NCI-H2196 treated with DMSO at 0.1 percent for 48 hours (cell line): ENCODE measurements around the gene YAP1.
"Not testable (repeated sequence)": the region's sequence is repeated elsewhere in the genome, so short reads cannot be mapped to it uniquely, and the experiment has no call there.

ENCODE experiments used
- DNase-seq: peaks from one replicate; lab custom pipeline; 2025; ENCODE audit not compliant: unreplicated experiment; lab: John Stamatoyannopoulos, UW

Gene YAP1

DNA sequence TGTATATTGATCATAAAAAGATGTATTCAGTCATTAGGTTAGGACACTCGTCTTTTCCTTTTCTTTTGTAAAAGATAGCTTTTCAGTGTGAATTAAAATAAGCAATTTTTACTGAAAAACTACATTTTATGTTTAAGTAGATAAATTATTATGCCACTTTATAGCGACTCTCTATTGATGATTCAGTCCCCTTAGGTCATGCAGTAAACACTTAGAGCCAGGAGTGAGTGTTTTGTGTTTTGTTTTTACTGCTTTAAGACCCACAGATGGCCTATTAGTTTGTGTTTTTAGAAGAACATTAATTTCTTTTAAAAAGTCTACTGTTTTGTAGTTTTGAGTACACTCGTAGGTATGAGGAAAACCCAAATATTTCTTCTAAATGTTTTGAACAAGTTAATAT is 86.6 kb downstream of the YAP1 start:
- DNase-seq = no peak

DNA sequence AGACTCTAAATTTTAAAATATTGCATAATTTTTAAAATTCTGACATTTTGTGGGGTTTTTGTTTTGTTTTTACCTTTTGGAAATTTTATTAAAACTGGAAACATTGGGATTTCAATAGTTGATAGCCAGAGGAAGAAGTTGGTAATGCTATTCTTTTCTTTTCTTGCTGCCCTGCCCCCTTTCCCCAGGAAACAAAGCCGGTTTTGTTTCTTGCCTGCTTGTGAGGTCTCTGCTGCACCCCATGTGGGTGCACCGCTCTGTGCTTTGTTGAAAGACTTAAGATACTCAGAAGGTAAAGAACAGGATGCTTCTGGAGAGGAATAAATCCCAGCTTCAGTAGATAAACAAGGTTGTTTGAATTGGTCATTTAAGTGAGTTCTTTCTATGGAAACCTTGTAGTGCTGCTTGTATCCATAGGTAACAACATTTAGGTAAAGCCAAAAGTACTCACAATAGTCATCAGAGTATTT is 87.5 kb downstream of the YAP1 start:
- DNase-seq = no peak

- DNase-seq = no peak
Observed at GRCh38 chr11:102199673-102200072, 89.4 kb downstream of the YAP1 start.

GRCh38 chr11:102200325-102200724 is 90.1 kb downstream of the YAP1 start:
- DNase-seq = not testable (repeated sequence)

DNA sequence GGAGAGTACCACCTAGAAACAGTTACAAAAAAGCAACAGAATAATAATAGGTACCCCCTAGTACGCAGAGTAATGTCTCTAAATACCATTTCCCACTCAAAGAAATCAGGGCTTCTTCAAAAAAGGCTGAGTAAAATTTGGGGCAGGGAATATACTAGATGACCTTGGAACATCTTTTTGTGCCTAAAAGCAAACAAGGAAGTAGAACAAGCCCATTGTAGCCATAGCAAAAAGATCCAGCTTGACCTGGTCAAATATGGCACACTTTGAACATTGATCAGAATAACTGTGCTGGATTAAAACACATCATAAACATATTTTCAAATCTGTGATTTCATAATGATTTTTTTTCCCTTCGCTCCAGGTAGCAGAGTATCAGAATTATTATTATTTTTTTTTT is 91.5 kb downstream of the YAP1 start:
- no peak for DNase-seq

DNA sequence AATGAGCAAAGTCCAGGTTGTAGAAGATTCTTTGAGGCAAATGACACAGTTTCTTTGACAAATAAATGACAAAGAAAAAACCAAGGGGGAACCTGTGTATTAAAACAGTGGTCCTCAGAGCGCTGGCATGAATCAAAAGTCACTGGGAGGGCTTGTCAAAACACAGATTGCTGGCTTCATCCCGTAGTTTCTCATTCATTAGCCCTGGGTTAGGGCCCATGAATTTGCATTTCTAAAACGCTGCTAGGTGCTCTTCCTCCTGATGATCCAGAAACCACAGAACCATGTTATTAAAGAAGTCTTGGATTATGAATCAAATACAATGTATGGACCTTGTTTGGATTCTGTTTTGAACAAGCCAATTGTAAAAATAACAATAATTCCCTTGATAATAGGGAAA is 92.7 kb downstream of the YAP1 start:
- DNase-seq = no peak

GRCh38 chr11:102204174-102204573 is 93.9 kb downstream of the YAP1 start:
- no peak for DNase-seq

DNA sequence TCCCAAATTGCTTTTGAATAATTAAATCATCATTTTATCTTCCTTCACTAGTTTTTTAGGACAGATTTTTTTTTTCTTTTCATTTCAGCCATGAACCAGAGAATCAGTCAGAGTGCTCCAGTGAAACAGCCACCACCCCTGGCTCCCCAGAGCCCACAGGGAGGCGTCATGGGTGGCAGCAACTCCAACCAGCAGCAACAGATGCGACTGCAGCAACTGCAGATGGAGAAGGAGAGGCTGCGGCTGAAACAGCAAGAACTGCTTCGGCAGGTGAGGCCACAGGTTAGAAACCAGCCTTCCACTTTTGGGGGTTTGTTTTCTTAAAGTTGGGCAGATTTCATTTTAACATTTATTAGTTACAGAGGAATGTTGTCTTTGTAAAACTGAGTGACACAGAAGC is 95.6 kb downstream of the YAP1 start:
- DNase-seq = no peak

DNA sequence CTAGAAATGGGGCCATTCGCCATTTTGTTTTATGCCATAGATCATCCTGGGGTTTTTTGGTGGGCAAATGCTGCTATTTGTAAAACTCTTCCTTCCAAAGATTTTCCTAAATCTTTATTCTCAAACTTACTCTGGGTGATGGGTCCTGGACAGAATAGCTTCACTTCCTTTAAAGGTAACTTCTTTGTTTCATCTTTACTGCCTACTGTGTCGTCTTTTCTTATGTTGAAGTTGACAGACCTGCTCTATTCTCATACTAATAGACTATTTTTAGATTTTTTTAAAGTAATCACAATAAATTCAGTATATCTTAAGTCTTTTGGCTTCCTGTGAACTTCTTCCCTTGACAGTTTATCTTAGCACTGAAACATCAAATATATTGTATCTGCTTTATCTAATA is 98.6 kb downstream of the YAP1 start:
- DNase-seq = no peak

DNA sequence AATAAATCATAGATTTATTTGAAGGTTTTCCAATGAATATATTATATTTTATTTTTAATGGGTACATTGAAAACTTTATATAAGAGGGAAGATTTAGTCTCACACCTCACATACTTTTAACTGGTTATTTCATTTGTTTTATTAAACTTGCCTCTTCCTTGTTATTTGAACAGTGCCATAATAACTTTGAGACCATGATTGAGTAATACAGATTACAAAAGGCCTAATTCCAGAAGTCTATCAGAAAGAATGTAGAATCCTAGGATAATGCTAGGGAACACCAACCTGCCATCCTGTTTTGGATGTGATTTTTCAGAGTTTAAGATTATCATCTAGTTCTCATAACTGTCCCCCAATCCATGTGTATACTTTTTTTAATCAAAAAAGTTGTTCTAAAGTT is 104.4 kb downstream of the YAP1 start:
- DNase-seq = no peak

GRCh38 chr11:102216433-102217075 is 106.3 kb downstream of the YAP1 start:
- DNase-seq = no peak

DNA sequence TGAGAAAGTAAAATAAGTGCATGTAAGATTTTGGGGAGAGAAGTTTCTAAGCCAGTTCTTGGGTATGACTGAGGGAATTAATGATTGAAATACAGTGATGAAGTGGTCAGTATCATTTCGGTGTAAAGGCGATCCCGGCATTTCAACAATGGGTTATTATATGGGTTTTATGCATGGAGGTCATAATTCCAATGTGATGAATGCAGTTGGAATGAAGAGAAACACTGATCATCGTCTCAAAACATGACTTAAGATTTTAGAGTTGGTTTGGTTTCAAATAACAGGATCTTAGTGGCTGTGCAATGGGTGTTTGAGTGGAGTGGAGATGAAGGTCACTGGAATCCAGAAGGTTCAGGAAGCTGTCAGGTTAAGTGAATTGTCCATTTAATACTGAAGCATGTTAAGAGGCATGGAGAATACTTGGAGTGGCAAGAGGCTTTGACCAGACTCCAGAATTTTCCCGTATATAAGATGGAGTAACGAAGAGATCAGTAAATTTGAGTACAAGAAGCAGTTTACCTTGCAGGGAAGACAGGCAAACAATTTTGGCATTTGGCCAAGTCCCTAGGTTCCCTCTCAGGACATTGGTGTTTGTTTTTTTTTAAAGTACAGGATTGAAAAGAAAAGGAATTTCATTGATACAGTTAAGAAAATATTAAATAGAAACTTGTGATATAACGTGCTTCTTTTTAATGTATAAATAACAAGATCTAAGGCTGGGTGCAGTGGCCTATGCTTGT is 110.7 kb downstream of the YAP1 start:
- DNase-seq = no peak

DNA sequence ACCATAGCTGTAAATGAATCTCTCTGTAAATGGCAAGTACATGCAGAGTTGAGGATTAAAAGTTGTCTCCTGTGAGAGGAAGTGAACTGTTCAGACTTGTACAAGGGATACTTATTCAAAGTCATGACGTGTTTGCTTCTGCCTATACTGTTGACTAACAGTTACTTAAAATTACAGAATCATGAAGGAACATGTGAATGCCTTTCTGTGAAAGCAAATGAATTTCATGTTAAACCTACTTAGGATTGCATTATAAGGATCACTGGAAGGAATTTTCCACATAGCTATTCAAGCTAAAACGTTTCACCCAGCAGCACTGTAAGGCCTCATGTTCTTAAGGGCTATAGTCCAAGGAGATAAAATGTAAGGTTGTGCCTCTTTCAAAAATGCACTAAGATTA is 113.6 kb downstream of the YAP1 start:
- no peak for DNase-seq

DNA sequence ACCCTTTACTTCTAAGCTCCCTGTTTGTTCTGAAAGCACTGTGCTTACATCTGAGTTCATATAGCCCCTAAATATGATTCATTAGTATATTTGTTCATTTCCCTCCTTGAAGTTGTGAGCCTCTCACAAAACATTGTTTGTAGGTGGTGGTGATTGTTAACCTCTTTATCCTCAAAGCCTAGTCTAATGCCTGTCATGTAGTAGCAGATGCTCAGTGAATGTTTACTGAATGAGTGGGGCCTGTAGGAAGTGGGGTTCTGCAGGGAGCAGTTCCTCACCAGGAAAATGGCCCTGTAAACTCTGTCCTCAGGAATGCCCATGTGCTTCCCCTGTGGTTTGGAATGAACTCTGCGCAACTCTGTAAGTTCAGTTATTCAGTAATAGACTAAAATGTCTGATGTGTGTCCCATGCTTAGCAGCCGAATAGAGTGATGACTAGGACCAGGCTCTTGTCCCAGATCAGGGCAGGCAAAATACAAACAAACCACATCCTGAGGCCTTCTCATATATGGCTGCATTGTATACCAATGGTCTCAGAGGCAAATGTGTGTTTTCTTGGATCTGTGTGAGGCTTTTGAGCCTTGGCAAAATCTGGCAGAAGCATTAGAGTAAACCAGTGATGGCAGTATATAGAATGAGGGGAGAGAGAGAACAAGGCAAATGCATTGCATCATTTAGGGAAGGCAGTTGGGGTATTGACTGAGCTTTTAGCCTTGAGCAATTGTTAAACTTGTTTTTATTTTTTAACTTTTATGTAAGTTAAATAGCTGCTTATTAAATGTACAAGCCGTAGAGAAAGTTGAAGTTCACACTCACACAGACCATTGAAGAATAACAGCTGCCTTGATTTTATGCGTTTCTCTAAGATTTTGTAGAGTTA is 115.7 kb downstream of the YAP1 start:
- DNase-seq = no peak

DNA sequence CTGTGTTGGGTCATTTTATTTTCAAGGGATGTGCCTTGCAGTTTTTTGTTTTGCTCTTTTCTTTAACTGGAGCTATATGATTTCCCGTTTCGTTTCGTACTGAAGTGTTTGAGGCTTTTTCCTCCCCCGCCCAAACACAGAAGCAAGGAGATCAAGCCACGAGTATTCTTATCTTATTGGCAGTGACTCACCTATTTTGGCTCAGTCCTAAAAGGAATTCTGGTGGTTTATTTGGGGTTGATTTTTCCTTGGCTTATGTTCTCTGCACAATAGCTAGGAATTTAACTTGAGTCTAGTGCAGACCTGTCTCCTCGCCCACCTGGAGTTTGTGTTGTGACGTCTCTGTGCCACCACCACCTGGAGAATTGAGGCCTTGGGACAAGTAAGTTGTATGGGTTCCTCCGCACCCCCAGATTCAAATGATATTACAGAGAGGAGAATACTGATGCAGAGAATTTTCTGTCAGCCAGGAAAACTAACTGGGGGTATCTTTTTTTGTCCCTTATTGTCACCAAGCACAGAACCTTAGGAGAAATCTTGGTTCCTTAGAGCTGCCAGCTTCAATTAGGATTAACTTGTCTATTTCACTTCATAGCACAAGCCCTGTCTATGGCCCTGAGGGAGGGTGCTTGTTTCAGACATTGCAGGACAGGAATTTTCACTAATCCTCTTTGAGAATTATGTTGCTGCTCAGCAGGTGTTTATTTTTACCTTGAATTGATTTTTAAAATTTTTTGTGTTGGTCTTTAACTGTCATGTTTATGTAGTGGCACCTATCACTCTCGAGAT is 116.6 kb downstream of the YAP1 start:
- DNase-seq = no peak

- no peak for DNase-seq
Observed at GRCh38 chr11:102229510-102230123, 119.4 kb downstream of the YAP1 start.

DNA sequence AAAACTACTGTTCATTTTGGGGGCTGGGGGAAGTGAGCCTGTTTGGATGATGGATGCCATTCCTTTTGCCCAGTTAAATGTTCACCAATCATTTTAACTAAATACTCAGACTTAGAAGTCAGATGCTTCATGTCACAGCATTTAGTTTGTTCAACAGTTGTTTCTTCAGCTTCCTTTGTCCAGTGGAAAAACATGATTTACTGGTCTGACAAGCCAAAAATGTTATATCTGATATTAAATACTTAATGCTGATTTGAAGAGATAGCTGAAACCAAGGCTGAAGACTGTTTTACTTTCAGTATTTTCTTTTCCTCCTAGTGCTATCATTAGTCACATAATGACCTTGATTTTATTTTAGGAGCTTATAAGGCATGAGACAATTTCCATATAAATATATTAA is 119.9 kb downstream of the YAP1 start:
- no peak for DNase-seq

DNA sequence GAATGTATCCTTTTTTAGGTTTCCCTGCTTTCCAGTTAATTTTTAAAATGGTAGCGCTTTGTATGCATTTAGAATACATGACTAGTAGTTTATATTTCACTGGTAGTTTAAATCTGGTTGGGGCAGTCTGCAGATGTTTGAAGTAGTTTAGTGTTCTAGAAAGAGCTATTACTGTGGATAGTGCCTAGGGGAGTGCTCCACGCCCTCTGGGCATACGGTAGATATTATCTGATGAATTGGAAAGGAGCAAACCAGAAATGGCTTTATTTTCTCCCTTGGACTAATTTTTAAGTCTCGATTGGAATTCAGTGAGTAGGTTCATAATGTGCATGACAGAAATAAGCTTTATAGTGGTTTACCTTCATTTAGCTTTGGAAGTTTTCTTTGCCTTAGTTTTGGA is 120.7 kb downstream of the YAP1 start:
- DNase-seq = no peak

DNA sequence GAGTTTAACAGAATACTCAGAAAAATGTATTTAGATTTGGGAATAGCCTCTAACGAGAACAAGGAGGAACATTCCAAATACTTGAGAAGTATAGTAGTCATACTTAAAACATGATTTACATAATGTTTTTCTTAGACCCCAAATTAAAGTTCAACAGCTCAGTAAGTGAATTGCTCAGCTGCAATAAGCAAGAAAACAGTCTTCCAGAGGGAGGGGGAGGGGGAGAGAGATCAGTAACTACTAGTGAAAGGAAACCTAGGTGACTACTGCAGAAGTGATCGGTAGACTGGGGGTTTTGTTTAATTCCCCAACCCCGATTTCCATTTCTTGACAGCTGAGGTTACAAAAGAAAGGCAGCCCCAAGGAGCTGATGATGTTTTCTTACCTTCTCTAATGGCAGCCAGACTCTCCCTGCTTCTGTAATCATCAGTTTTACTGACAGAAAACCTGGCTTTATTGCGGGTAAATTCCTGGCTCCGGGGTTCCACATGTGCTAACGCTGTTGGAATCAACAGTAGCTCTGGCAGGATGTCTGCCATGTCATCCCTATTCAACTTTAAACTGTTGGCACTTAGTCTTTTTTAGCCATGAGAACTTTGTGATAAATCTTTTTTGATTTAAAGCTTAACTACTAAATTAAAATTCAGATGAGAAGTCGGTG is 124.7 kb downstream of the YAP1 start:
- DNase-seq = no peak

GRCh38 chr11:102237096-102237735 is 127.0 kb downstream of the YAP1 start:
- no peak for DNase-seq
